Measurements from ENCODE around the gene KCNQ4. TPM values are rescaled to one million over a fixed set of nuclear protein-coding genes. Genes with fewer than 3 reads are reported as not detected.

The KCNQ4 gene
- total and polyA plus RNA-seq, 2 experiments from 2014 or later: 1.3 to 3.0 TPM

DNA sequence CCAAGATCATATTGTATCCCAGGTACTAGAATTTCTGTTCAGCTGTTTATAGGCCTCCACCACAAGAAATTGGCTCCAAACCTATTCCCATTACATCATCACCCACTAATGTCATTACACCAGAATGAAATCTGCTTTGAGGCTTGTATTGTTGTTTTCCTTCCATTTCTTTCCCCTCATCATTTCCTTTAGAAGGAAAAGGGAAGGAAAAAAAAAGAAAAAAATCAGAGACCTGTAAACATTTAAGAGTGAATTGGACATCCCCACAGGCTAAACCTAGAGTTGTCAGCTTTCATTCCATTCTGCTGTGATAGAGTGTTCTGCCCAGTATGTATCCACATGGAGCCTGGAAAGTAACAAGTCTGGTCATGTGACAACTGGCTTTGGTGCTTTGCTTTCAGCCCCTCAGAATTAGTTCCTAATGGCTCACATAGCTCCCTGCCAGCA, 47.5 kb upstream of the KCNQ4 start:
- peak overlapping the region; percentile 66; the same call in 1 of the 2 replicates for H3K27ac Mint-ChIP-seq
- H3K27ac ChIP-seq (ENCODE audit: low read depth): no peak overlapping the region

DNA sequence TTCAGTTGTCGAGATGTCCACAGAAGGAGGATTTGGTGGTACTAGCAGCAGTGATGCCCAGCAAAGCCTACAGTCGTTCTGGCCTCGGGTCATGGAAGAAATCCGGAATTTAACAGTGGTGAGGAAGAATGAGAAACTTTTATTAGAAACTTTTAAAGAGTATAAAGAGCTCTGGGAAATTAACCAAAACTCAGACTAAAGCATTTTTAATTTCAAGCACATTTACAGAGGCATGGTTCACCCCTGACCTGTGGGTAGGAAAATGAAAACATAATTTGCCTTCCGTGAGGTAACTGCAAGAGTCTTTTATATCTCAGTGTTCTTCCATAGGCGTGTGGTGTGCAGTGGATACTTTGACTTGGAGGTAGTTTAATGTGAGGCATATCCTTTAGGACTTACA, 44.8 kb upstream of the KCNQ4 start:
- Mint-ChIP-seq H3K36me3 (ENCODE audit: low read depth) (peaks cover 40% of the 10 kb centered on the region), H3K4me1 (peaks cover 10% of the 10 kb centered on the region; the same call in 2 of the 3 replicates), H3K27me3 (ENCODE audit: insufficient read depth, low read depth, poor library complexity) (peaks cover 2% of the 10 kb centered on the region), H3K27ac (no peak overlapping the region), H3K9me3 (no peaks in the 10 kb centered on the region), H3K4me3 (no peak overlapping the region)
- Histone ChIP-seq H3K9me2 (ENCODE audit: insufficient read depth) (no peaks in the 10 kb centered on the region), H4K20me1 (replicated peaks; ENCODE audit: insufficient read depth) (peaks cover 39% of the 10 kb centered on the region), H3K27ac (ENCODE audit: low read depth) (no peak overlapping the region), H2AFZ (no peak overlapping the region), H3K4me1 (ENCODE audit: insufficient read depth) (peaks cover 5% of the 10 kb centered on the region), H3K4me3 (no peak overlapping the region), H3K27me3 (ENCODE audit: insufficient read depth) (no peaks in the 10 kb centered on the region), H3K79me2 (replicated peaks; ENCODE audit: insufficient read depth) (peaks cover 81% of the 10 kb centered on the region), H3K36me3 (ENCODE audit: insufficient read depth) (peaks cover 32% of the 10 kb centered on the region), H3K4me2 (no peak overlapping the region), H3F3A (replicated peaks; ENCODE audit: low read depth) (no peaks in the 10 kb centered on the region)
- no peak for DNase-seq (ENCODE audit: low spot score)
- no peak for ATAC-seq
- TF ChIP-seq POLR2AphosphoS5 (IDR thresholded peaks at IDR 0.05; ENCODE audit: low read depth) (no peak), ZNF114 (CRISPR knock-in tag; IDR thresholded peaks at IDR 0.05) (no peak)

More for the DNA sequence above, 47.5 kb upstream of the KCNQ4 start:
- no peaks in the 10 kb centered on the region for H3K9me3 Mint-ChIP-seq
- H3K79me2 ChIP-seq (replicated peaks; ENCODE audit: insufficient read depth): peaks cover 85% of the 10 kb centered on the region
- no peaks in the 10 kb centered on the region for H3F3A ChIP-seq (replicated peaks; ENCODE audit: low read depth)
- peaks cover 22% of the 10 kb centered on the region for H3K4me1 ChIP-seq (ENCODE audit: insufficient read depth)
- no peak overlapping the region for H3K4me3 ChIP-seq
- H3K27me3 Mint-ChIP-seq (ENCODE audit: insufficient read depth, low read depth, poor library complexity): peaks cover 5% of the 10 kb centered on the region
- H3K4me1 Mint-ChIP-seq: peaks cover 25% of the 10 kb centered on the region
- ATAC-seq (peak; percentile 43; the same call in 2 of the 3 replicates), DNase-seq (ENCODE audit: low spot score) (no peak)
- peaks cover 15% of the 10 kb centered on the region; the same call in 1 of the 2 replicates for H4K20me1 ChIP-seq (replicated peaks; ENCODE audit: insufficient read depth)
- H3K4me2 ChIP-seq: peak overlapping the region; percentile 22; the same call in 1 of the 2 replicates
- H3K36me3 ChIP-seq (ENCODE audit: insufficient read depth): peaks cover 22% of the 10 kb centered on the region
- H3K27me3 ChIP-seq (ENCODE audit: insufficient read depth): no peaks in the 10 kb centered on the region
- H2AFZ ChIP-seq: no peak overlapping the region
- H3K4me3 Mint-ChIP-seq: no peak overlapping the region
- peaks cover 25% of the 10 kb centered on the region for H3K36me3 Mint-ChIP-seq (ENCODE audit: low read depth)
- TF ChIP-seq EZH2 (IDR thresholded peaks at IDR 0.05; ENCODE audit: low read depth, unreplicated experiment) (no peak), CREB1 (CRISPR knock-in tag; IDR thresholded peaks at IDR 0.05; ENCODE audit: low read depth) (no peak), ZNF331 (CRISPR knock-in tag; IDR thresholded peaks at IDR 0.05; ENCODE audit: low read depth) (no peak), NANOG (IDR thresholded peaks at IDR 0.05; ENCODE audit: borderline replicate concordance) (no peak), STAT1 (IDR thresholded peaks at IDR 0.05; ENCODE audit: unreplicated experiment) (no peak)
- H3K9me2 ChIP-seq (ENCODE audit: insufficient read depth): no peaks in the 10 kb centered on the region

DNA sequence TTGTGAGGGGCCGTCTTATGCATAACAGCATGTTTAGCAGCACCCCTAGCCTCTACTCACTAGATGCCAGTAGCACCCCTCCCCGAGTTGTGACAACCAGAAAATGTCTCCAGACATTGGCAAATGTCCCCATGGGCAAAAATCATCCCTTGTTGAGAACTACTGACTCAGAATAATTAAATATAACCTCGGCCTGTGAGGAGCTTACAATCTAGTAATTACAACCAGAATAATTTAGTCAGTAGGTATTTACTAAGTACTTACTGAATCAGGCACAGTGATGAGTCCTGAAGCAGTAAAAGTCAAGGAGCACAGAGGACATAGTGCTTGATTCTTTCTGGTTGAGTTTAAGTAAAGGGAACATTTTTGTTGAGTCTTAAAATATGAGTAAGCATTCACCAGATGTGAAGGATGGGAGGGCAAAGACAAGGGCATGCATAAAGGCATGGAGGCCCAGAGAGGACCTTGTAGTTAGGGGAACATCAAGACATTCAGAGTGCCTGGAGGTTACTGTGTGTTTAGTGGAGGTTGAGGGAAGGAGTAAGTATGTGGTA, 44.1 kb upstream of the KCNQ4 start:
- peaks cover 5% of the 10 kb centered on the region; the same call in 1 of the 2 replicates for H3K4me1 ChIP-seq (ENCODE audit: insufficient read depth)
- no peak overlapping the region for H3K27ac ChIP-seq (ENCODE audit: low read depth)
- H2AFZ ChIP-seq: no peak overlapping the region
- H3K9me2 ChIP-seq (ENCODE audit: insufficient read depth): no peaks in the 10 kb centered on the region
- no peak for ATAC-seq
- TF ChIP-seq NANOG (IDR thresholded peaks at IDR 0.05; ENCODE audit: borderline replicate concordance) (no peak), POLR2AphosphoS5 (IDR thresholded peaks at IDR 0.05; ENCODE audit: low read depth) (no peak), EZH2 (IDR thresholded peaks at IDR 0.05; ENCODE audit: low read depth, unreplicated experiment) (no peak), STAT1 (IDR thresholded peaks at IDR 0.05; ENCODE audit: unreplicated experiment) (no peak), ZNF114 (CRISPR knock-in tag; IDR thresholded peaks at IDR 0.05) (no peak)
- TF ChIP-seq, protein P1, sequence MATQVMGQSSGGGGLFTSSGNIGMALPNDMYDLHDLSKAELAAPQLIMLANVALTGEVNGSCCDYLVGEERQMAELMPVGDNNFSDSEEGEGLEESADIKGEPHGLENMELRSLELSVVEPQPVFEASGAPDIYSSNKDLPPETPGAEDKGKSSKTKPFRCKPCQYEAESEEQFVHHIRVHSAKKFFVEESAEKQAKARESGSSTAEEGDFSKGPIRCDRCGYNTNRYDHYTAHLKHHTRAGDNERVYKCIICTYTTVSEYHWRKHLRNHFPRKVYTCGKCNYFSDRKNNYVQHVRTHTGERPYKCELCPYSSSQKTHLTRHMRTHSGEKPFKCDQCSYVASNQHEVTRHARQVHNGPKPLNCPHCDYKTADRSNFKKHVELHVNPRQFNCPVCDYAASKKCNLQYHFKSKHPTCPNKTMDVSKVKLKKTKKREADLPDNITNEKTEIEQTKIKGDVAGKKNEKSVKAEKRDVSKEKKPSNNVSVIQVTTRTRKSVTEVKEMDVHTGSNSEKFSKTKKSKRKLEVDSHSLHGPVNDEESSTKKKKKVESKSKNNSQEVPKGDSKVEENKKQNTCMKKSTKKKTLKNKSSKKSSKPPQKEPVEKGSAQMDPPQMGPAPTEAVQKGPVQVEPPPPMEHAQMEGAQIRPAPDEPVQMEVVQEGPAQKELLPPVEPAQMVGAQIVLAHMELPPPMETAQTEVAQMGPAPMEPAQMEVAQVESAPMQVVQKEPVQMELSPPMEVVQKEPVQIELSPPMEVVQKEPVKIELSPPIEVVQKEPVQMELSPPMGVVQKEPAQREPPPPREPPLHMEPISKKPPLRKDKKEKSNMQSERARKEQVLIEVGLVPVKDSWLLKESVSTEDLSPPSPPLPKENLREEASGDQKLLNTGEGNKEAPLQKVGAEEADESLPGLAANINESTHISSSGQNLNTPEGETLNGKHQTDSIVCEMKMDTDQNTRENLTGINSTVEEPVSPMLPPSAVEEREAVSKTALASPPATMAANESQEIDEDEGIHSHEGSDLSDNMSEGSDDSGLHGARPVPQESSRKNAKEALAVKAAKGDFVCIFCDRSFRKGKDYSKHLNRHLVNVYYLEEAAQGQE (IDR thresholded peaks at IDR 0.05; ENCODE audit: unreplicated experiment): no peak
- Mint-ChIP-seq H3K4me3 (no peak overlapping the region), H3K4me1 (peaks cover 13% of the 10 kb centered on the region; the same call in 2 of the 3 replicates), H3K36me3 (ENCODE audit: low read depth) (peaks cover 43% of the 10 kb centered on the region), H3K27ac (no peak overlapping the region), H3K27me3 (ENCODE audit: insufficient read depth, low read depth, poor library complexity) (peaks cover 2% of the 10 kb centered on the region), H3K9me3 (no peaks in the 10 kb centered on the region)
- H3K4me2 ChIP-seq: no peak overlapping the region
- H3K4me3 ChIP-seq: no peak overlapping the region
- peaks cover 32% of the 10 kb centered on the region for H3K36me3 ChIP-seq (ENCODE audit: insufficient read depth)
- peaks cover 42% of the 10 kb centered on the region for H4K20me1 ChIP-seq (replicated peaks; ENCODE audit: insufficient read depth)
- no peaks in the 10 kb centered on the region for H3K27me3 ChIP-seq (ENCODE audit: insufficient read depth)
- H3F3A ChIP-seq (replicated peaks; ENCODE audit: low read depth): no peaks in the 10 kb centered on the region
- H3K79me2 ChIP-seq (replicated peaks; ENCODE audit: insufficient read depth): peaks cover 79% of the 10 kb centered on the region
- no peak for DNase-seq (ENCODE audit: low spot score)

Data from GM23338 (cell line).